ENCODE results near the gene ZIC4. TPM values are rescaled to one million over a fixed set of nuclear protein-coding genes. Genes with fewer than 3 reads are reported as not detected.

Gene ZIC4
- total and polyA plus RNA-seq, 2 of the 4 experiments (the other 2 are of a cell fraction) = not detected

GRCh38 chr3:147379651-147380050, 26.7 kb downstream of the ZIC4 start:
- no peak overlapping the region for H3K4me3 ChIP-seq (ENCODE audit: insufficient read depth, low read depth, low read length)
- no peak overlapping the region for H3K56ac ChIP-seq (ENCODE audit: extremely low read depth, insufficient read depth, low read length)
- no peak overlapping the region for H3K4ac ChIP-seq (ENCODE audit: low read depth, low read length)
- H2AFZ ChIP-seq (replicated peaks; ENCODE audit: low read length, poor library complexity) = no peak overlapping the region
- no peaks in the 10 kb centered on the region for H3K36me3 ChIP-seq (ENCODE audit: control insufficient read depth, insufficient read depth, low read length)
- H2AK9ac ChIP-seq (replicated peaks; ENCODE audit: low read depth, low read length, poor library complexity) = no peak overlapping the region
- H4K8ac ChIP-seq (ENCODE audit: low read depth in 2 of 2, low read length in 2 of 2) = no peak overlapping the region
- ATAC-seq (ENCODE audit: low read depth) (no peak), DNase-seq (no peak)
- no TSS peak for BruUV-seq (replicated peaks)
- no peak overlapping the region for H2BK120ac ChIP-seq (ENCODE audit: low read depth, low read length)
- no peak overlapping the region for H4K91ac ChIP-seq (ENCODE audit: insufficient read depth, low read depth, low read length)
- H3K9me1 ChIP-seq (ENCODE audit: insufficient read depth, low read length) = no peaks in the 10 kb centered on the region
- POLR2A ChIA-PET (ENCODE audit: unreplicated experiment) = no interaction called here
- H4K20me1 ChIP-seq (ENCODE audit: insufficient read depth, low read length) = no peaks in the 10 kb centered on the region; the same call in 1 of the 2 replicates
- H3K9ac ChIP-seq (ENCODE audit: low read depth, low read length) = no peak overlapping the region
- no peak overlapping the region for H3K18ac ChIP-seq (ENCODE audit: low read depth, low read length)
- H3K79me1 ChIP-seq (ENCODE audit: low read depth in 1 of 2, low read length in 2 of 2) = no peaks in the 10 kb centered on the region
- dilution Hi-C loops (cut with HindIII; ENCODE audit: low sequenced_read_pairs, unreplicated experiment) (no loop called here), intact Hi-C loops (cut with micrococcal nuclease) (no loop called here), in situ Hi-C loops (cut with MboI; ENCODE audit: low sequenced_read_pairs) (no loop called here)
- CTCF ChIA-PET = no interaction called here
- H2BK15ac ChIP-seq (ENCODE audit: low read depth, low read length) = no peak overlapping the region
- no peak overlapping the region for H3K27ac ChIP-seq (ENCODE audit: insufficient read depth, low read length)
- no peak overlapping the region for H2AK5ac ChIP-seq (ENCODE audit: low read depth, low read length)
- WGBS, 2 experiments (ENCODE audit: extremely low coverage in 2 of 2, insufficient read length in 1 of 2) = no CpG with 5 or more reads among the region's 10 CpGs
- no peaks in the 10 kb centered on the region for H3K4me1 ChIP-seq (ENCODE audit: control insufficient read depth, insufficient read depth, low read length)
- H3K23ac ChIP-seq (ENCODE audit: low read depth, low read length) = no peak overlapping the region
- no peak overlapping the region for H4K5ac ChIP-seq (ENCODE audit: low read depth, low read length)
- peaks cover 56% of the 10 kb centered on the region for H3K27me3 ChIP-seq (ENCODE audit: control insufficient read depth, insufficient read depth, low read length)
- no peak overlapping the region for H2BK20ac ChIP-seq (ENCODE audit: low read depth, low read length)
- H2BK5ac ChIP-seq (ENCODE audit: low read depth, low read length, poor library complexity, severe bottlenecking) = no peak overlapping the region
- 0 out of 2 replicates have a peak, but pooled peaks cover 6% of the 10 kb centered on the region for H3K9me3 ChIP-seq (ENCODE audit: control insufficient read depth, insufficient read depth, low read length)
- H3K14ac ChIP-seq (replicated peaks; ENCODE audit: low read depth, low read length) = no peak overlapping the region
- H3K4me2 ChIP-seq (ENCODE audit: low read depth, low read length) = no peak overlapping the region
- TF ChIP-seq CHD1 (IDR thresholded peaks at IDR 0.05; ENCODE audit: low read depth, low read length) (no peak), RCOR1 (IDR thresholded peaks at IDR 0.05; ENCODE audit: insufficient replicate concordance, low read length) (no peak), MAFK (IDR thresholded peaks at IDR 0.05; ENCODE audit: low read depth, low read length) (no peak), RFX5 (IDR thresholded peaks at IDR 0.05; ENCODE audit: low read depth, low read length) (no peak), RAD21 (IDR thresholded peaks at IDR 0.05; ENCODE audit: low read length) (no peak), POLR2A (IDR thresholded peaks at IDR 0.05; ENCODE audit: low read depth, low read length) (no peak), MXI1 (IDR thresholded peaks at IDR 0.05; ENCODE audit: borderline replicate concordance, low read depth, low read length) (no peak), MAZ (IDR thresholded peaks at IDR 0.05; ENCODE audit: borderline replicate concordance, low read depth, low read length) (no peak), USF2 (IDR thresholded peaks at IDR 0.05; ENCODE audit: low read depth, low read length) (no peak), CEBPB (IDR thresholded peaks at IDR 0.05; ENCODE audit: low read depth, low read length) (no peak), NFE2L2 (IDR thresholded peaks at IDR 0.05; ENCODE audit: low read depth, low read length) (no peak), ELK1 (IDR thresholded peaks at IDR 0.05; ENCODE audit: borderline replicate concordance, low read depth, low read length) (no peak), BHLHE40 (IDR thresholded peaks at IDR 0.05; ENCODE audit: low read depth, low read length) (no peak), CTCF (conservative IDR thresholded peaks at IDR 0.05; ENCODE audit: low read depth, low read length) (no peak), SMC3 (IDR thresholded peaks at IDR 0.05; ENCODE audit: low read depth, low read length) (no peak), FOS (IDR thresholded peaks at IDR 0.05; ENCODE audit: low read depth, low read length) (no peak)
